HCT116 (cell line): Measurements from ENCODE around the gene DNAJC9. TPM values are rescaled to one million over a fixed set of nuclear protein-coding genes. Genes with fewer than 3 reads are reported as not detected.

Source experiments
- ATAC-seq: fragments of 200-7000 bp; cut with Tn5 transposase; 2 replicates; pipeline ENCODE4 v1.9.1; 2020; ENCODE audit warnings: mild to moderate bottlenecking, moderate library complexity
- BruUV-seq: library from RNA; stranded (reverse); fragments of 400-500 nt; replicated peaks from 2 replicates; lab custom pipeline; 2021; lab: Mats Ljungman, UMichigan
- CTCF ChIA-PET: fragments of 300-600 bp; sonication (Branson Sonifier 250); formaldehyde crosslinking; loops from one replicate; lab custom pipeline; 2021; ENCODE audit warnings: antibody characterized with exemption; lab: Charles Lee
- POLR2A ChIA-PET: fragments of 300-600, 350-600 bp; sonication (Branson Sonifier 250); formaldehyde crosslinking; loops from one replicate; lab custom pipeline; 2021; ENCODE audit warnings: antibody characterized with exemption; lab: Charles Lee
- RAD21 ChIA-PET, 2 experiments: fragments of 300-600 bp; sonication (Branson Sonifier 250); formaldehyde crosslinking; loops; one replicate each; lab custom pipeline; 2023; ENCODE audit warnings: low total read pairs in 2 of 2; ENCODE audit not compliant: uncharacterized antibody in 2 of 2, unreplicated experiment in 2 of 2, low non-redundant PET in 1 of 2; lab: Charles Lee
- DNase-seq: peaks from one replicate; pipeline ENCODE4 v3.0.0-alpha.2; 2010; ENCODE audit warnings: low read depth, low spot score
- H2AFZ ChIP-seq: fragments of 200-600 bp; shearing (Covaris generic), sonication (generic); 2 replicates; pipeline ENCODE4 v1.6.1; 2017; ENCODE audit warnings: low read depth, mixed run types, mixed read lengths, antibody characterized with exemption, low read length; ENCODE audit not compliant: poor library complexity, severe bottlenecking
- H3K27ac ChIP-seq: 2 replicates; pipeline ENCODE4 v1.5.1; 2012; ENCODE audit warnings: low read depth, low read length
- H3K27me3 ChIP-seq: fragments of 200-600 bp; sonication (generic); 2 replicates; pipeline ENCODE4 v1.6.1; 2016; ENCODE audit warnings: mixed run types, low read length, mixed read lengths; ENCODE audit not compliant: insufficient read depth
- H3K36me3 ChIP-seq, 2 experiments: fragments of 200-500 bp in 1 of 2; fragments of 200-600 bp in 1 of 2; sonication (Bioruptor generic) in 1 of 2; sonication (generic) in 1 of 2; 2 replicates each; pipeline versions ENCODE4 v1.5.1 to v1.6.1; 2014 to 2016; ENCODE audit warnings: low read length in 2 of 2, inconsistent platforms in 1 of 2, mixed read lengths in 1 of 2, mixed run types in 1 of 2; ENCODE audit not compliant: insufficient read depth in 2 of 2, control insufficient read depth in 1 of 2
- H3K4me1 ChIP-seq, 2 experiments: fragments of 200-600 bp in 1 of 2; sonication (generic) in 1 of 2; 2 replicates each; pipeline versions ENCODE4 v1.5.1 to v1.6.1; 2012 to 2017; ENCODE audit warnings: low read length in 2 of 2, inconsistent platforms in 1 of 2, mild to moderate bottlenecking in 1 of 2, mixed read lengths in 1 of 2, mixed run types in 1 of 2, moderate library complexity in 1 of 2; ENCODE audit not compliant: insufficient read depth in 2 of 2, control insufficient read depth in 1 of 2
- H3K4me2 ChIP-seq: fragments of 200-600 bp; sonication (generic); 2 replicates; pipeline ENCODE4 v1.6.1; 2017; ENCODE audit warnings: mixed run types, low read length, mixed read lengths
- H3K4me3 ChIP-seq, 2 experiments: fragments of 200-600 bp in 1 of 2; sonication (generic) in 1 of 2; replicated peaks in 1 of 2; 2 replicates each; pipeline ENCODE4 v1.5.1; 2011 to 2016; ENCODE audit warnings: low read length in 2 of 2, control low read depth in 1 of 2, low read depth in 1 of 2, mild to moderate bottlenecking in 1 of 2, mixed read lengths in 1 of 2, mixed run types in 1 of 2
- H3K79me2 ChIP-seq: fragments of 200-600 bp; sonication (generic); 2 replicates; pipeline ENCODE4 v1.6.1; 2017; ENCODE audit warnings: mild to moderate bottlenecking, mixed run types, low read length, moderate library complexity, mixed read lengths; ENCODE audit not compliant: insufficient read depth
- H3K9ac ChIP-seq: fragments of 200-600 bp; sonication (generic); 2 replicates; pipeline ENCODE4 v1.6.1; 2016; ENCODE audit warnings: low read length, mixed read lengths
- H3K9me2 ChIP-seq: fragments of 200-600 bp; sonication (generic), shearing (Covaris generic); 2 replicates; pipeline ENCODE4 v1.6.1; 2017; ENCODE audit warnings: mixed run types, mild to moderate bottlenecking, moderate library complexity; ENCODE audit not compliant: insufficient read depth
- H3K9me3 ChIP-seq, 2 experiments: fragments of 200-500 bp in 1 of 2; fragments of 200-600 bp in 1 of 2; sonication (Bioruptor generic) in 1 of 2; sonication (generic) in 1 of 2; 2 replicates each; pipeline ENCODE4 v1.6.1; 2014 to 2017; ENCODE audit warnings: low read length in 2 of 2, mixed read lengths in 2 of 2, inconsistent platforms in 1 of 2, low read depth in 1 of 2, mild to moderate bottlenecking in 1 of 2, mixed run types in 1 of 2, moderate library complexity in 1 of 2; ENCODE audit not compliant: control insufficient read depth in 1 of 2, insufficient read depth in 1 of 2
- H4K20me1 ChIP-seq: fragments of 200-600 bp; sonication (generic), shearing (Covaris generic); 2 replicates; pipeline ENCODE4 v1.6.1; 2017; ENCODE audit warnings: mixed run types, mild to moderate bottlenecking, moderate library complexity; ENCODE audit not compliant: insufficient read depth
- ATF3 ChIP-seq: IDR thresholded peaks from 2 replicates; pipeline ENCODE4 v1.6.1; 2012
- CBX3 ChIP-seq: IDR thresholded peaks from 2 replicates; pipeline ENCODE4 v1.6.1; 2012; ENCODE audit warnings: low read depth
- CTCF ChIP-seq, 3 experiments: fragments of 200-600 bp in 1 of 3; sonication (generic) in 1 of 3; IDR thresholded peaks in 2 of 3; conservative IDR thresholded peaks in 1 of 3; 2 replicates each; pipeline ENCODE4 v1.5.1; 2012 to 2017; ENCODE audit warnings: low read depth in 2 of 3, low read length in 2 of 3, antibody characterized with exemption in 1 of 3, borderline replicate concordance in 1 of 3, control low read depth in 1 of 3, mild to moderate bottlenecking in 1 of 3, mixed read lengths in 1 of 3, mixed run types in 1 of 3, moderate library complexity in 1 of 3; ENCODE audit not compliant: insufficient read depth in 1 of 3
- POLR2AphosphoS5 ChIP-seq: IDR thresholded peaks from 2 replicates; pipeline ENCODE4 v1.6.1; 2011; ENCODE audit warnings: mild to moderate bottlenecking, low read depth, low read length, moderate library complexity
- RAD21 ChIP-seq: IDR thresholded peaks from 2 replicates; pipeline ENCODE4 v1.6.1; 2012; ENCODE audit warnings: low read depth, mild to moderate bottlenecking
- REST ChIP-seq: IDR thresholded peaks from 2 replicates; pipeline ENCODE4 v1.6.1; 2012; ENCODE audit warnings: low read depth
- SIN3A ChIP-seq: IDR thresholded peaks from 2 replicates; pipeline ENCODE4 v1.6.1; 2012; ENCODE audit warnings: low read depth
- SP1 ChIP-seq: IDR thresholded peaks from 2 replicates; pipeline ENCODE4 v1.6.1; 2012; ENCODE audit warnings: low read depth
- SRF ChIP-seq: IDR thresholded peaks from 2 replicates; pipeline ENCODE4 v1.6.1; 2012; ENCODE audit warnings: low read depth
- TCF7L2 ChIP-seq: IDR thresholded peaks from 2 replicates; pipeline ENCODE4 v1.7.0; 2011; ENCODE audit warnings: borderline replicate concordance, inconsistent platforms; ENCODE audit not compliant: insufficient read depth, insufficient read length; ENCODE audit errors: extremely low read depth
- ZBTB33 ChIP-seq: IDR thresholded peaks from 2 replicates; pipeline ENCODE4 v1.6.1; 2011; ENCODE audit warnings: mild to moderate bottlenecking, low read length, moderate library complexity; ENCODE audit not compliant: insufficient replicate concordance; ENCODE audit errors: extremely low read depth
- ZFX ChIP-seq: fragments of 450-650 bp; IDR thresholded peaks from 2 replicates; pipeline ENCODE4 v1.6.1; 2017
- ZNF274 ChIP-seq: fragments of 200-500 bp; sonication (Bioruptor generic); IDR thresholded peaks from 2 replicates; pipeline ENCODE4 v1.6.1; 2014; ENCODE audit warnings: mild to moderate bottlenecking, low read depth, low read length, inconsistent platforms
- intact Hi-C: fragments of 100-400 bp; cut with micrococcal nuclease; formaldehyde crosslinking; loops from 2 replicates; pipeline ENCODE4 v1.10.0; 2022
- total RNA-seq: library from RNA; stranded (reverse); gene quantifications from one replicate; pipeline ENCODE4 v1.2.1, GENCODE V29; 2021; ENCODE audit not compliant: unreplicated experiment

DNAJC9 gene
- total RNA-seq, 1 experiment from 2014 or later = 40.3 TPM

- no peak overlapping the region for H3K4me3 ChIP-seq
- RAD21 ChIA-PET = no interaction called here
- H2AFZ ChIP-seq = no peak overlapping the region
- ATAC-seq = no peak
- BruUV-seq = no TSS peak
- no peak overlapping the region for H3K27ac ChIP-seq
- POLR2A ChIA-PET = no interaction called here
- no peaks in the 10 kb centered on the region for H3K4me1 ChIP-seq
- H3K9ac ChIP-seq = no peak overlapping the region
- CTCF ChIA-PET = no interaction called here
- H4K20me1 ChIP-seq = no peaks in the 10 kb centered on the region
- no peaks in the 10 kb centered on the region for H3K9me2 ChIP-seq
- no peaks in the 10 kb centered on the region for H3K36me3 ChIP-seq
- TF ChIP-seq ZBTB33 (no peak), CTCF (IDR thresholded peaks at IDR 0.05 in 2 of 3, conservative IDR thresholded peaks at IDR 0.05 in 1 of 3; ENCODE audit: borderline replicate concordance in 1 of 3, insufficient read depth in 1 of 3, low read depth in 2 of 3, low read length in 2 of 3) (no peak), ZNF274 (no peak), SRF (no peak), CBX3 (no peak), RAD21 (no peak), ATF3 (no peak), REST (no peak), ZFX (no peak), POLR2AphosphoS5 (no peak), SP1 (no peak), SIN3A (no peak), TCF7L2 (no peak)
- H3K79me2 ChIP-seq = no peaks in the 10 kb centered on the region
- H3K4me2 ChIP-seq = no peak overlapping the region
- H3K9me3 ChIP-seq = no peaks in the 10 kb centered on the region
- intact Hi-C loops = no loop called here
- DNase-seq = no peak
- H3K27me3 ChIP-seq = no peaks in the 10 kb centered on the region
Observed at GRCh38 chr10:73226663-73227062, 20.4 kb downstream of the DNAJC9 start.
